ENCODE results near the gene LMNTD1. TPM values are rescaled to one million over a fixed set of nuclear protein-coding genes. Genes with fewer than 3 reads are reported as not detected.
"Not testable (repeated sequence)": the region's sequence is repeated elsewhere in the genome, so short reads cannot be mapped to it uniquely, and the experiment has no call there.

LMNTD1 gene, protein sequence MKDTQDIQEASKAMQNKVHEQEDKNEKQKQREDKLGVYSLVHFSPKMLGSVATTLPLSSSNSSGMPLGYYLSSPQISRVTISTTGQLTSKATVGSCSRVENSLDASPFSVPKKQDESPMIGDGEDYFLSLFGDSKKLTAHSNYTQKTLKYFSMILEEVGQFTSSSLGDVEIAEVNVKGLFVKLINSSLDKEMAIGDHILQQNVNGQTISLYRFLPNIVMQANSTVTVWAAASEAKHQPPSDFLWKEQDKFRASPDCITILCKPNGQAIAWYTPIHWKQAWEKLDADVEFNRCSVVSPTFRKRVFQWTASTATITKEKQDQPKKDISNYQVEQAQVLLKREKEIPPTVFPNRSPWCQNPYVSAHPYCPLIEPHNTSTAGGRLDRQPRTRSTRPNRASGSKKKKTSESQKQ
- polyA plus RNA-seq (2013, experiment 1 of 2; ENCODE audit: insufficient read length): not detected
- not detected for polyA plus RNA-seq (2013, experiment 2 of 2; ENCODE audit: insufficient read length)

DNA sequence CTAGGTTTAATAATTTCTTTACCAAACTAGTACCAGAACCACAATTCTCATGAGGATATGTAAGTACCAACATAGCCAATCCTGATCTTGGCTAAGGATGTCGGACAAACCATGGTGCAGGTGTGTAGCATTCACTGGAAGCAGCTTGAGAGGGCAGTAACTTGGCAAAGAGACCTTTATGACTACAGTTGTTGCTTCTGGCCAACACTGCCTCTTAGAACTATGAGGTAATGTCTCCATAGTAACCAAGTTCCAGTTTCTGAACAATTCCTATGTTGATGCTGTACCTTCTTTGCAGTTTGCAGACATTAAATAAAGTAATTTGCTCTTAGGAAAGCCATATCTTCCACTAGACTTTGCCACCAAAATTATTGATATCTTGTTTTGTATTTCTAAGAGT is at the start of gene LMNTD1:
Gene LMNTD1 (minus strand): TSS at position 186 of the 400 bp plus-strand sequence. CDS start 324 bp downstream, outside the sequence.
- DNase-seq: peak; percentile 38

- DNase-seq: no peak
Observed at GRCh38 chr12:25598956-25599355, 45.9 kb upstream of the LMNTD1 start.

- not testable (repeated sequence) for DNase-seq
Observed at GRCh38 chr12:25595496-25595895, 42.4 kb upstream of the LMNTD1 start.

DNA sequence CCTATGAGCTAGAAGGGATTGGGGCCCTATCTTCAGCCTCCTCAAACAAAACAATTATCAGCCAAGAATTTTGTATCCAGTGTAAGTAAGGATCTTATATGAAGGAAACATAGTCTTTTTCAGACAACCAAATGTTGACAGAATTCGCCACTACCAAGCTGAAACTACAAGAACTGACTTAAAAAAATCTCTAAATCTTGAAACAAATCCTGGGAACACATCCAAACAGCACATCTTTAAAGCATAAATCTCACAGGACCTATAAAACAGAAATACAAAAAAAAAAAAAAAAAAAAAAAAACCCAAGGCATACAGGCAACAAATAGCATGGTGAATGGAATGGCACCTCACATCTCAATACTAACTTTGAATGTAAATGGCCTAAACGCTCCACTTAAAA is 41.3 kb upstream of the LMNTD1 start:
- peak; percentile 43 for DNase-seq

DNA sequence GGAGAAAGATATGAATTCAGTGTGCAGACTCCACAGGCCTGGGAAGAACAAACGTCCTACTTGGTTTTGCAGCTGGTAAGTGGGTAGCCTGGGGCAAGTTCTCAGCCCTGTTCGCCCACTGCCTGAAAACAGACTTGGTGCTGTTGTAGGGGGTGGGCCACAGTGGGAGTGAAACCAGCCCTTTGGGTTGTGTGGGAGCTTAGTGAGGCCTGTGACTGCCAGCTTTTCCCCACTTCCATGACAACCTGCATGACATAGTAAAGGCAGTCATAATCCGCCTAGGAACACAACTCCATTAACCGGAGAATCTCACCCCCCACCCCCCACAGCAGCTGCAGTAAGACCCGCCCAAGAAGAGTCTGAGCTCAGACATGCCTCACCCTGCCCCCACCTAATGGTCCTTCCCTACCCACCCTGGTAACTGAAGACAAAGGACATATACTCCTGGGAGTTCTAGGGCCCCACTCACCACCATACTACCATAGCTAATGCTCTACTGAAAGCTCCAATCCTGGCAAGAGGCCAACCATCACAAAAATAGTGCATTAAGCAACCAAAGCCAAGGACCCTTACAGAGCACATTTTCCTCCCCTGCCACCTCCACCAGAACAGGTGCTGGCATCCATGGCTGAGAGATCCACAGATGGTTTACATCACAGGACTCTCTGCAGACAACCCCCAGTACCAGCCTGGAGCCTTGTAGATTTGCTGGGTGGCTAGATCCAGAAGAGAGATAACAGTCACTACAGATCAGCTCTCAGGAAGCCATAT is 39.8 kb upstream of the LMNTD1 start:
- no peak for DNase-seq

DNA sequence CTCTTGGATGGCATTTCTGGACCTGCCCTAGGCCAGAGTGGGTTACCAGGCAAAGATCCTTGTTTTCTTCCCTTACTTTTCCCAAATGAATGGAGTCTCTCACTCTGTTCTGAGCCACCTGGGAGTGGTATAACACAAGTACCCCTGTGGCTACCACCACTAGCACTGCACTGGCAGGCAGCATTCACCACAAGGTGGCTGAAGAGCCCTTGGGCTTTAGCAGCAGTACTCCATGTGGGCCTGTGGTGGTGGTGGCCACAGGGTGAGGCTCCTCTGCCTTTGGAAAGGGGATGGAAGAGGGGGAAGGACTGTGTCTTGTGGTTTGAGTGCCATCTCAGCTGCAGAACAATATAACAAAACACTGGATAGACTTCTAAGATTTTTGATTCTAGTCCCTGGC is 38.1 kb upstream of the LMNTD1 start:
- no peak for DNase-seq

GRCh38 chr12:25590011-25590721 is 37.1 kb upstream of the LMNTD1 start:
- DNase-seq: no peak

GRCh38 chr12:25587346-25587745 is 34.3 kb upstream of the LMNTD1 start:
- DNase-seq: no peak

DNA sequence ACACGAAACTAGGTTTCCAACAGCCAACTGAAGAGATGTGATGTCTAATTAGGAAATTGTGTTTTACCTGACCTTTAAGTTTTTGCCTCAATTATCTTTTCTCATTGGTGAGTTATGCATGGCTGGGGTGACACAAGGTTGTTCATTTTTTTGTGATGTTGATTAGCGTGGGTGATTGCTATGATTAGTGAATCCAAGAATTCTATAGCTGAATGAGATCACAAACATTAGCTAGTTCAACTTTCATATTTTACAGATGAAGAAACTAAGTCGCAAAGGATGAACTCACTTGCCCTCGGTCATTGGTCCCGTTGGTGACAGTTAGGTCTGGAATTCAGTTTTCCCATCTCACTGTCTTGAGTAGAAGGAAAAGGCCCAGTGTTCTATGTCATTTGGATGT is 32.6 kb upstream of the LMNTD1 start:
- no peak for DNase-seq

DNA sequence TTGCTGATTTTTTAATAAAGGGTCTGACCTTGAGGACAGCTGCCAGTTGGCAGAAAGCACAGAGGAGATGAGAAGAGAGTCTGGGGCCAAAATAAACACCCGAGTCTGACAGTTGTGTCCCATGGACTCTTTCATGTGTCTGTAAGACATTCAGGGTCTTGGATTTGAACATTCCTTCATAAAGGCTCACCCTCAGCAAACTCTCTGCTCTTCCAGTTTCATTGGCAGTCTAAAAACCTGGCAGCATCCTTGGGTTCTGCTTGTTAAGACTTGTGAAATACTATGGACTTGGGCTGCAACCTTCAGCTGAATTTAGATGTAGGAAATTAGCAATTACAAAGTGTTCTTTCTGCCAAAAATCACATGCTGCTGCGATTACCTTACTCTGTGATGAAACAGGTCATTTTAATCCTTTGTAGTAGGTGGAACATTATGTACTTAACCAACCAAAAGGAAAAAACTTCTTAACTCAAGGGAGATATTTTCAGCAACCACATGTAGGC is 32.0 kb upstream of the LMNTD1 start:
- peak; percentile 57 for DNase-seq

DNA sequence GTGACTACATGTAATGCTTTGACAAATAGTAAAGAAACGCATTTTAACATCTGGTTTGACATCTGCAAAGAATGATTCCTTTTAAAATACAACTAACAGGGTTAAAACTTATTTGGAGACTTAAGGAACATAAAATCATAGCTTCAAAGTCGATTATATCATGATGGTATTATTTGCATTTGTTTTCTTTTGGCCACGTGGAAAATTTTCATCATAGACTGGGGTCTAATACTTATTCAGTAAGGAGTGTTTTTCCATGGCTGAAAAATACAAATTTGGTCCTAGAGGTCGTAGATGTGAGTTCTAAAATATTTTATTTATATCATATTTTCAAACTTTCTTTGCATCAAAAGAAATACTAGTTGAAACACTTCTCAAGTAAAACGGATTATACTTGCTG is 31.5 kb upstream of the LMNTD1 start:
- DNase-seq: no peak

GRCh38 chr12:25583545-25583944 is 30.5 kb upstream of the LMNTD1 start:
- DNase-seq: no peak

GRCh38 chr12:25581067-25581466 is 28.0 kb upstream of the LMNTD1 start:
- DNase-seq: no peak

DNA sequence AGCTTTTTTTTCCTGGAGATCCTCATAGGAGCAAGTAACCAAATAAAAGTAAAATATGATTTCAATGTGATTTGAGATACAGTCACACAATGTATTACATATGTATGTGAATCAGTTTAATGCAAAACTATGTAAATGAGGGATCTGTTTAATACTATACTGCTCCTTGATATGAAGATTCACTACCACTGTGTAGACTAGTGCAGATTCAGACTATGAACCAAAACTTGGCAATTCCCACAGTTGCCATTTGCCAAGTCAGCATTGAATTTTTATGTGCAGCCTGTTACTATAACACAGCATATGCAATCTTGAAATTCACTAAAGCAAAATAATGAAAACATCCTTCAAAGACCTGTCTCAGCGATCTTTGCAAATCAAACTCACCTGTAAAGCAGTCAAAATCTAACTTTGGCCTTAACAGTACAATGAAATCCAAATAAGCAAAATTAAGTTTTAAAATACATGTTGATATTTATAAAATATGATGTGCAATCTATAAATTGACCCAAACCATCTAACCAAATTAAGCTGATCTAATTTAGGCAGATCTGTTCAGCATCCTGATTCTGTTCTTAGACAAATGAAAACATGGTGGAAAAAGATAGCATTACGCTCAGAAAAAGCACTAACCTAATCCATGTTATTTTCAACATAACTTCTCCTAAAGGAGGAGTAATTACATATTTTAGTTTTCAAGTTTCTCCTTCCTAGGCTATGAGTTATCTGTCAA is 25.5 kb upstream of the LMNTD1 start:
- DNase-seq: no peak

- DNase-seq: no peak
Observed at GRCh38 chr12:25574761-25575160, 21.7 kb upstream of the LMNTD1 start.

- DNase-seq: no peak
Observed at GRCh38 chr12:25573346-25573745, 20.3 kb upstream of the LMNTD1 start.

GRCh38 chr12:25570418-25570817 is 17.3 kb upstream of the LMNTD1 start:
- no peak for DNase-seq

DNA sequence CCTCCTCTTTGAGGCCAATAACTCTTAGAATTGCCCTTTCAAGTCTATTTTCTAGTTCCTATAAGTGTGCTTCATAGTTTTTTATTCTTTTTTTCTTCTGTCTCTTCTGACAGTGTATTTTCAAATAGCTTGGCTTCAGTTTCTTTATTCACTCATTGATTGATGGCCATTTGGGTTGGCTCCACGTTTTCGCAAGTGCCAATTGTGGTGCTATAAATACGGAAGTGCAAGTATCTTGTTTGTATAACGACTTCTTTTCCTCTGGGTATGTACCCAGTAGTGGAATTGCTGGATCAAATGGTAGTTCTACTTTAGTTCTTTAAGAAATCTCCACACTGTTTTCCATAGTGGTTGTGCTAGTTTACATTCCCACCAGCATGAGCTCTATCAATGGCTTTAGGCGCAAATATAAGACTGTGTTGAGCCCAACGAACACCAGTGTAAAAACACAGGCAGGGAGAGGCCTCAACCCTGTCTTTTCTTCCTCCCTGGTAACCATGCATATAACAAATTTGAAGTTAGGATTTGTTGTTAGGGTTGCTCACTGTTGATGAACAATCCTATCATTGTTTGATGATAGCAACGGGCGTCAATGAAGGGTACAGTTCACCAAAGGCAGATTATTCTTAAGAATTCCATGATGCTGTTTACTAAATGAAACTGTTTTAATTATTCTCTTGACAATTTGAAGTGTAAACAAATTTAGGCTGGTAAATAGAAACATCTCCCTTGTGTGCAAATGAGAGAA is 13.3 kb upstream of the LMNTD1 start:
- DNase-seq: no peak

DNA sequence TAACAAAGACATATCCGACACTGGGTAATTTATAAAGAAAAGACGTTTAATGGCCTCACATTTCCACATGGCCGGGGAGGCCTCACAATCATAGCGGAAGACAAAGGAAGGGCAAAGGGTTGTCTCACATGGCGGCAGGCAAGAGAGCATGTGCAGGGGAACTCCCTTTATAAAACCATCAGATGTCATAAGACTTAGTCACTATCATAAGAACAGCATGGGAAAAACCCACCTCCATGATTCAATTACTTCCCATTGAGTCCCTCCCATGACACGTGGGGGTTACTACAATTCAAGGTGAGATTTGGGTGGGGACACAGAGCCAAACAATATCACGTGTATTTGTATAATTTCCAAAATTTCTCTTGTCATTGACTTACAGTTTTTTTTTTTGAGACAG is 5.5 kb upstream of the LMNTD1 start:
- DNase-seq: peak; percentile 9

- DNase-seq: peak; percentile 35
Observed at GRCh38 chr12:25557830-25558436, 4.8 kb upstream of the LMNTD1 start.

DNA sequence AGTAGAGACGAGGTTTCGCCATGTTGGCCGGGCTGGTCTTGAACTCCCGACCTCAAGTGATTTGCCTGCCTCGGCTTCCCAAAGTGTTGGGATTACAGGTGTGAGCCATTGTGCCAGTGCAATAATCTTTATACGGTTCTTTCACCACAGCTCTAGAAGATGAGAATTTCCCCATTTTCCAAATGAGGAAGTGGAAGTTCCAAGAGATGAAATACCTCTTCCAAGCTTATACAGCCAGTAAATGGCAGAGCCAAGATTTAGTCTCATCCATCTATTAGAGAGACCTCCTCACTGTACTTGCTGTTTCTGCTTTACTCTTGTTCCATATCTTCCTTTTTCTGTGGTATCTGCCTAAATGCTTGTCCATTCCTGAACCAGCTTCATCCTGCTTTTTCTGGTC is 3.1 kb upstream of the LMNTD1 start:
- no peak for DNase-seq
